ENCODE data around the gene GALNT16. TPM values are rescaled to one million over a fixed set of nuclear protein-coding genes. Genes with fewer than 3 reads are reported as not detected.

The GALNT16 gene
- total RNA-seq, 2 experiments from 2014 or later: not detected

- no peaks in the 10 kb centered on the region for H3K36me3 Mint-ChIP-seq (ENCODE audit: low read depth)
- no peaks in the 10 kb centered on the region for H3K9me3 Mint-ChIP-seq
- no peak overlapping the region for H3K27ac Mint-ChIP-seq
- H3K4me3 Mint-ChIP-seq: no peak overlapping the region
- no peaks in the 10 kb centered on the region for H3K27me3 Mint-ChIP-seq
- DNase-seq: no peak
- ChIA-PET CTCF (no interaction called here), POLR2A (no interaction called here)
- no peaks in the 10 kb centered on the region for H3K4me1 Mint-ChIP-seq
Measured at GRCh38 chr14:69318901-69319475, 59.0 kb downstream of the GALNT16 start.

- Mint-ChIP-seq H3K4me1 (no peaks in the 10 kb centered on the region), H3K36me3 (ENCODE audit: low read depth) (no peaks in the 10 kb centered on the region), H3K27ac (no peak overlapping the region), H3K9me3 (no peaks in the 10 kb centered on the region), H3K27me3 (no peaks in the 10 kb centered on the region), H3K4me3 (no peak overlapping the region)
- ChIA-PET CTCF (no interaction called here), POLR2A (no interaction called here)
- DNase-seq: no peak
Measured at GRCh38 chr14:69319911-69320310, 60.0 kb downstream of the GALNT16 start.

- CTCF ChIA-PET: interaction anchor here (0.5 to 0.9 kb wide), 2 partner anchors 13 to 36 kb away, joined by 3 to 4 read pairs; no protein-coding TSS in a partner anchor
Measured at GRCh38 chr14:69320581-69321365, 60.8 kb downstream of the GALNT16 start.

GRCh38 chr14:69321601-69322330, 61.8 kb downstream of the GALNT16 start:
- H3K27ac Mint-ChIP-seq: no peak overlapping the region
- H3K27me3 Mint-ChIP-seq: no peaks in the 10 kb centered on the region
- H3K4me1 Mint-ChIP-seq: no peaks in the 10 kb centered on the region
- H3K9me3 Mint-ChIP-seq: no peaks in the 10 kb centered on the region
- no peaks in the 10 kb centered on the region for H3K36me3 Mint-ChIP-seq (ENCODE audit: low read depth)
- no peak for DNase-seq
- no peak overlapping the region for H3K4me3 Mint-ChIP-seq
- CTCF ChIA-PET: interaction anchor here (0.6 to 0.9 kb wide), 2 partner anchors 12 to 61 kb away, joined by 3 read pairs; no protein-coding TSS in a partner anchor
- POLR2A ChIA-PET: no interaction called here

More at GRCh38 chr14:69320581-69321365, 60.8 kb downstream of the GALNT16 start:
- Mint-ChIP-seq H3K4me3 (no peak overlapping the region), H3K9me3 (no peaks in the 10 kb centered on the region), H3K27ac (no peak overlapping the region), H3K4me1 (no peaks in the 10 kb centered on the region), H3K27me3 (no peaks in the 10 kb centered on the region), H3K36me3 (ENCODE audit: low read depth) (no peaks in the 10 kb centered on the region)
- DNase-seq: no peak
- POLR2A ChIA-PET: no interaction called here

- Mint-ChIP-seq H3K27me3 (peaks cover 1% of the 10 kb centered on the region), H3K36me3 (ENCODE audit: low read depth) (no peaks in the 10 kb centered on the region), H3K4me1 (no peaks in the 10 kb centered on the region), H3K4me3 (no peak overlapping the region), H3K27ac (no peak overlapping the region), H3K9me3 (no peaks in the 10 kb centered on the region)
- ChIA-PET POLR2A (no interaction called here), CTCF (no interaction called here)
- no peak for DNase-seq
Measured at GRCh38 chr14:69323266-69323998, 63.5 kb downstream of the GALNT16 start.

GRCh38 chr14:69323999-69324282, 64.0 kb downstream of the GALNT16 start:
- CTCF ChIA-PET: no interaction called here
- POLR2A ChIA-PET: no interaction called here
- no peak for DNase-seq
- no peak overlapping the region for H3K4me3 Mint-ChIP-seq
- H3K27me3 Mint-ChIP-seq: peaks cover 1% of the 10 kb centered on the region
- no peaks in the 10 kb centered on the region for H3K9me3 Mint-ChIP-seq
- no peaks in the 10 kb centered on the region for H3K36me3 Mint-ChIP-seq (ENCODE audit: low read depth)
- no peak overlapping the region for H3K27ac Mint-ChIP-seq
- no peaks in the 10 kb centered on the region for H3K4me1 Mint-ChIP-seq

- Mint-ChIP-seq H3K9me3 (no peaks in the 10 kb centered on the region), H3K4me1 (no peaks in the 10 kb centered on the region), H3K4me3 (no peak overlapping the region), H3K36me3 (ENCODE audit: low read depth) (no peaks in the 10 kb centered on the region), H3K27ac (no peak overlapping the region), H3K27me3 (peaks cover 1% of the 10 kb centered on the region)
- ChIA-PET POLR2A (no interaction called here), CTCF (no interaction called here)
- DNase-seq: no peak
Measured at GRCh38 chr14:69324341-69324931, 64.5 kb downstream of the GALNT16 start.

GRCh38 chr14:69325086-69325485, 65.1 kb downstream of the GALNT16 start:
- POLR2A ChIA-PET: no interaction called here
- peaks cover 1% of the 10 kb centered on the region for H3K27me3 Mint-ChIP-seq
- no peaks in the 10 kb centered on the region for H3K4me1 Mint-ChIP-seq

GRCh38 chr14:69325646-69326265, 65.8 kb downstream of the GALNT16 start:
- no peaks in the 10 kb centered on the region for H3K36me3 Mint-ChIP-seq (ENCODE audit: low read depth)
- H3K9me3 Mint-ChIP-seq: no peaks in the 10 kb centered on the region
- H3K27ac Mint-ChIP-seq: no peak overlapping the region
- CTCF ChIA-PET: interaction anchor here (0.9 to 1.2 kb wide), 2 partner anchors 9 kb away, joined by 3 read pairs; no protein-coding TSS in a partner anchor
- no peak overlapping the region for H3K4me3 Mint-ChIP-seq
- POLR2A ChIA-PET: no interaction called here
- H3K27me3 Mint-ChIP-seq: peaks cover 1% of the 10 kb centered on the region
- no peak for DNase-seq
- H3K4me1 Mint-ChIP-seq: no peaks in the 10 kb centered on the region

More at GRCh38 chr14:69325086-69325485, 65.1 kb downstream of the GALNT16 start:
- CTCF ChIA-PET: no interaction called here
- H3K9me3 Mint-ChIP-seq: no peaks in the 10 kb centered on the region
- H3K36me3 Mint-ChIP-seq (ENCODE audit: low read depth): no peaks in the 10 kb centered on the region
- no peak for DNase-seq
- no peak overlapping the region for H3K27ac Mint-ChIP-seq
- H3K4me3 Mint-ChIP-seq: no peak overlapping the region

- H3K36me3 Mint-ChIP-seq (ENCODE audit: low read depth): no peaks in the 10 kb centered on the region
- POLR2A ChIA-PET: no interaction called here
- H3K9me3 Mint-ChIP-seq: no peaks in the 10 kb centered on the region
- no peak overlapping the region for H3K4me3 Mint-ChIP-seq
- no peak for DNase-seq
- no peak overlapping the region for H3K27ac Mint-ChIP-seq
- CTCF ChIA-PET: interaction anchor here (1.2 to 1.4 kb wide), 2 partner anchors 10 to 18 kb away, joined by 3 read pairs; no protein-coding TSS in a partner anchor
- H3K27me3 Mint-ChIP-seq: peaks cover 1% of the 10 kb centered on the region
- H3K4me1 Mint-ChIP-seq: no peaks in the 10 kb centered on the region
Measured at GRCh38 chr14:69326611-69327010, 66.7 kb downstream of the GALNT16 start.

- Mint-ChIP-seq H3K27ac (no peak overlapping the region), H3K4me1 (no peaks in the 10 kb centered on the region), H3K9me3 (no peaks in the 10 kb centered on the region), H3K36me3 (ENCODE audit: low read depth) (no peaks in the 10 kb centered on the region), H3K4me3 (no peak overlapping the region), H3K27me3 (peaks cover 1% of the 10 kb centered on the region)
- POLR2A ChIA-PET: no interaction called here
- DNase-seq: no peak
- CTCF ChIA-PET: interaction anchor here (1.4 kb wide), 1 partner anchor 17 kb away, joined by 3 read pairs; no protein-coding TSS in a partner anchor
Measured at GRCh38 chr14:69327507-69327906, 67.5 kb downstream of the GALNT16 start.

- Mint-ChIP-seq H3K4me3 (no peak overlapping the region), H3K4me1 (no peaks in the 10 kb centered on the region)
Measured at GRCh38 chr14:69328317-69328716, 68.4 kb downstream of the GALNT16 start.

More at GRCh38 chr14:69328317-69328716, 68.4 kb downstream of the GALNT16 start:
- CTCF ChIA-PET: no interaction called here
- no peak for DNase-seq
- H3K9me3 Mint-ChIP-seq: no peaks in the 10 kb centered on the region
- no peak overlapping the region for H3K27ac Mint-ChIP-seq
- peaks cover 1% of the 10 kb centered on the region for H3K27me3 Mint-ChIP-seq
- H3K36me3 Mint-ChIP-seq (ENCODE audit: low read depth): no peaks in the 10 kb centered on the region
- POLR2A ChIA-PET: no interaction called here
